B cell (primary cell): Measurements from ENCODE around the gene TLE7. TPM values are rescaled to one million over a fixed set of nuclear protein-coding genes. Genes with fewer than 3 reads are reported as not detected.

ENCODE experiments used
- ATAC-seq: fragments of 200-7000 bp; cut with Tn5 transposase; one replicate; pipeline ENCODE4 v1.10.0; 2021; ENCODE audit warnings: low read depth, mild to moderate bottlenecking, moderate number of reproducible peaks, moderate library complexity
- CTCF ChIA-PET: fragments of 350-600 bp; sonication (Branson Sonifier 250); formaldehyde crosslinking; loops from one replicate; lab custom pipeline; 2021; ENCODE audit warnings: antibody characterized with exemption, inconsistent platforms; lab: Charles Lee
- POLR2A ChIA-PET: fragments of 350-600 bp; sonication (Branson Sonifier 250); formaldehyde crosslinking; loops from one replicate; lab custom pipeline; 2021; ENCODE audit warnings: antibody characterized with exemption; lab: Charles Lee
- DNase-seq: peaks from one replicate; pipeline ENCODE4 v3.0.0; 2013
- H2AFZ ChIP-seq: 2 replicates; pipeline ENCODE4 v1.6.1; 2012; ENCODE audit warnings: mild to moderate bottlenecking, low read depth, low read length; ENCODE audit not compliant: insufficient read depth, poor library complexity, severe bottlenecking
- H3K27ac ChIP-seq, 2 donors: 1 replicate in 1 of 2; 2 replicates in 1 of 2; pipeline ENCODE4 v1.5.1; 2012 to 2013; ENCODE audit warnings: low read length in 2 of 2, mild to moderate bottlenecking in 2 of 2, moderate library complexity in 1 of 2
- H3K27me3 ChIP-seq, 4 experiments: fragments of 200-600 bp in 1 of 4; sonication (generic) in 1 of 4; replicated peaks in 1 of 4; 1 replicate in 2 of 4; 2 replicates in 2 of 4; pipeline versions ENCODE4 v1.6.1 to v1.7.0; 2013 to 2016; ENCODE audit warnings: low read length in 3 of 4, mild to moderate bottlenecking in 2 of 4, mixed read lengths in 1 of 4, moderate library complexity in 1 of 4; ENCODE audit not compliant: insufficient read depth in 4 of 4, control insufficient read depth in 3 of 4; ENCODE audit errors: control extremely low read depth in 1 of 4
- H3K36me3 ChIP-seq, 2 experiments: replicated peaks in 1 of 2; 1 replicate in 1 of 2; 2 replicates in 1 of 2; pipeline versions ENCODE4 v1.6.1 to v1.7.1; 2013; ENCODE audit warnings: low read length in 1 of 2; ENCODE audit not compliant: insufficient read depth in 2 of 2, control insufficient read depth in 1 of 2; ENCODE audit errors: control extremely low read depth in 1 of 2, extremely low read depth in 1 of 2
- H3K4me1 ChIP-seq, 2 donors: fragments of 200-600 bp in 1 of 2; sonication (generic) in 1 of 2; 1 replicate in 1 of 2; 2 replicates in 1 of 2; pipeline versions ENCODE4 v1.5.1 to v1.6.1; 2013 to 2017; ENCODE audit warnings: low read length in 2 of 2; ENCODE audit not compliant: control insufficient read depth in 2 of 2, insufficient read depth in 2 of 2
- H3K4me2 ChIP-seq: replicated peaks from 2 replicates; pipeline ENCODE3; 2012; ENCODE audit warnings: mild to moderate bottlenecking, low read depth, low read length; ENCODE audit not compliant: poor library complexity, severe bottlenecking
- H3K4me3 ChIP-seq, 5 experiments: fragments of 200-600 bp in 1 of 5; sonication (generic) in 1 of 5; 1 replicate in 3 of 5; 2 replicates in 2 of 5; pipeline versions ENCODE4 v1.5.1 to v1.7.0; 2011 to 2016; ENCODE audit warnings: low read length in 4 of 5, mild to moderate bottlenecking in 4 of 5, low read depth in 2 of 5, control low read depth in 1 of 5, moderate library complexity in 1 of 5; ENCODE audit not compliant: insufficient read depth in 1 of 5; ENCODE audit errors: control extremely low read depth in 1 of 5, extremely low read depth in 1 of 5
- H3K79me2 ChIP-seq: fragments of 200-600 bp; sonication (generic); one replicate; pipeline ENCODE4 v1.6.0; 2016; ENCODE audit warnings: low read length; ENCODE audit not compliant: control insufficient read depth, insufficient read depth
- H3K9ac ChIP-seq: fragments of 200-600 bp; sonication (generic); 2 replicates; pipeline ENCODE4 v1.6.1; 2017; ENCODE audit warnings: mild to moderate bottlenecking, low read length, moderate library complexity
- H3K9me3 ChIP-seq, 3 donors: one replicate each; pipeline versions ENCODE4 v1.6.1 to v1.7.1; 2013; ENCODE audit warnings: low read length in 2 of 3; ENCODE audit not compliant: control insufficient read depth in 2 of 3, insufficient read depth in 1 of 3; ENCODE audit errors: control extremely low read depth in 1 of 3
- H4K20me1 ChIP-seq: 2 replicates; pipeline ENCODE4 v1.6.0; 2012; ENCODE audit warnings: mild to moderate bottlenecking, low read length; ENCODE audit not compliant: insufficient read depth, control insufficient read depth, poor library complexity, severe bottlenecking
- H3K27ac Mint-ChIP-seq: one replicate; pipeline ENCODE4 v1.8.0; 2021; ENCODE audit warnings: mixed read lengths
- H3K27me3 Mint-ChIP-seq: one replicate; pipeline ENCODE4 v1.8.0; 2021; ENCODE audit warnings: mixed read lengths
- H3K4me1 Mint-ChIP-seq: one replicate; pipeline ENCODE4 v1.8.0; 2021; ENCODE audit warnings: mixed read lengths
- H3K4me3 Mint-ChIP-seq: one replicate; pipeline ENCODE4 v1.8.0; 2021; ENCODE audit warnings: mixed read lengths
- H3K9me3 Mint-ChIP-seq: one replicate; pipeline ENCODE4 v1.8.0; 2022; ENCODE audit warnings: mixed read lengths; ENCODE audit not compliant: insufficient read depth
- EZH2 ChIP-seq: IDR thresholded peaks from 2 replicates; pipeline ENCODE4 v1.6.1; 2012; ENCODE audit warnings: borderline replicate concordance, low read depth, mild to moderate bottlenecking, moderate library complexity, low read length; ENCODE audit not compliant: insufficient read depth, poor library complexity, severe bottlenecking
- WGBS: methylation state at CpG from one replicate; pipeline ENCODE4 v1.1.5; 2013; ENCODE audit warnings: missing lambda C conversion rate; ENCODE audit not compliant: insufficient coverage; 5-methylcytosine and 5-hydroxymethylcytosine counted together
- intact Hi-C: fragments of 100-400 bp; cut with micrococcal nuclease; formaldehyde crosslinking; loops from one replicate; pipeline ENCODE4 v1.10.0; 2022
- polyA plus RNA-seq: library from polyadenylated mRNA; depleted of rRNA; stranded (reverse); fragments of >200 nt; gene quantifications from 2 replicates; pipeline ENCODE4 v1.2.3, GENCODE V29; 2012
- total RNA-seq, 2 donors: library from RNA; stranded (reverse); fragments of 120-200 nt in 1 of 2; gene quantifications; 1 replicate in 1 of 2; 2 replicates in 1 of 2; pipeline versions ENCODE4 v1.2.3 to v1.2.4, GENCODE V29; 2013 to 2022
- TF ChIP-seq, protein P1 (sequence below): fragments of 200-600 bp; IDR thresholded peaks from one replicate; pipeline ENCODE4 v1.8.0; 2022; ENCODE audit warnings: antibody characterized with exemption, mild to moderate bottlenecking

Gene TLE7
- total and polyA plus RNA-seq, 2 donors (not counting 1 experiment from before 2014, with no cell fraction given) = not detected

DNA sequence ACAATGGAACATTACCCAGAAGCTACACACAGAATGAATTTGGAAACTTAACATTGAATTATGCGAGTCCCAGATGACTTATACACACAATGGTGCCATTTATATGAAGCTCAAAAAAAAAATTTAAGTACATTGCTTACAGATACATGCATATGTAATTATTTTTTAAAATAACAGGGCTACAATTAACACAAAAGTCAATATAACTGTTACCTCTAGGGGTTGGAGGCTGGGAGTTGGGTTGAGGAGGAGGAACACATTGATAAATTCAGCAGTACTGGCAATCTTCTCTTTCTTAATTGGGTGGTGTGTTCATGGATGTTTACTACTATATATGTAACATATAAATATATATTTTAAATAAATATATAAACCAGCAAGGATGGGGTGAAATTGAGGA, 19.1 kb upstream of the TLE7 start:
- ChIA-PET CTCF (interaction anchor here (0.6 to 5.2 kb wide), 6 partner anchors 24 to 150 kb away, joined by 3 to 34 read pairs (median 7); no protein-coding TSS in a partner anchor), POLR2A (no interaction called here)
- Histone ChIP-seq H3K4me2 (peak overlapping the region; percentile 99), H3K27me3 (no peaks in the 10 kb centered on the region), H3K36me3 (peaks cover 0 to 8% of the 10 kb centered on the region in 2 experiments), H2AFZ (no peak overlapping the region), H3K4me3 (peak overlapping the region in 1 of 5 experiments; percentile 99), H4K20me1 (no peaks in the 10 kb centered on the region), H3K9ac (no peak overlapping the region), H3K4me1 (peaks cover 14 to 16% of the 10 kb centered on the region in 2 donors), H3K79me2 (peaks cover 27% of the 10 kb centered on the region), H3K27ac (no peak overlapping the region), H3K9me3 (peaks cover 0 to 2% (median 0%) of the 10 kb centered on the region in 3 donors)
- Mint-ChIP-seq H3K4me3 (peak overlapping the region; percentile 96), H3K27me3 (no peaks in the 10 kb centered on the region), H3K4me1 (peaks cover 32% of the 10 kb centered on the region), H3K27ac (no peak overlapping the region), H3K9me3 (no peaks in the 10 kb centered on the region)
- no peak for ATAC-seq
- WGBS = no CpG with 5 or more reads among the region's 1 CpG
- no peak for DNase-seq
- intact Hi-C loops = no loop called here
- TF ChIP-seq EZH2 = no peak
- TF ChIP-seq, protein P1, sequence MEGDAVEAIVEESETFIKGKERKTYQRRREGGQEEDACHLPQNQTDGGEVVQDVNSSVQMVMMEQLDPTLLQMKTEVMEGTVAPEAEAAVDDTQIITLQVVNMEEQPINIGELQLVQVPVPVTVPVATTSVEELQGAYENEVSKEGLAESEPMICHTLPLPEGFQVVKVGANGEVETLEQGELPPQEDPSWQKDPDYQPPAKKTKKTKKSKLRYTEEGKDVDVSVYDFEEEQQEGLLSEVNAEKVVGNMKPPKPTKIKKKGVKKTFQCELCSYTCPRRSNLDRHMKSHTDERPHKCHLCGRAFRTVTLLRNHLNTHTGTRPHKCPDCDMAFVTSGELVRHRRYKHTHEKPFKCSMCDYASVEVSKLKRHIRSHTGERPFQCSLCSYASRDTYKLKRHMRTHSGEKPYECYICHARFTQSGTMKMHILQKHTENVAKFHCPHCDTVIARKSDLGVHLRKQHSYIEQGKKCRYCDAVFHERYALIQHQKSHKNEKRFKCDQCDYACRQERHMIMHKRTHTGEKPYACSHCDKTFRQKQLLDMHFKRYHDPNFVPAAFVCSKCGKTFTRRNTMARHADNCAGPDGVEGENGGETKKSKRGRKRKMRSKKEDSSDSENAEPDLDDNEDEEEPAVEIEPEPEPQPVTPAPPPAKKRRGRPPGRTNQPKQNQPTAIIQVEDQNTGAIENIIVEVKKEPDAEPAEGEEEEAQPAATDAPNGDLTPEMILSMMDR = no peak

DNA sequence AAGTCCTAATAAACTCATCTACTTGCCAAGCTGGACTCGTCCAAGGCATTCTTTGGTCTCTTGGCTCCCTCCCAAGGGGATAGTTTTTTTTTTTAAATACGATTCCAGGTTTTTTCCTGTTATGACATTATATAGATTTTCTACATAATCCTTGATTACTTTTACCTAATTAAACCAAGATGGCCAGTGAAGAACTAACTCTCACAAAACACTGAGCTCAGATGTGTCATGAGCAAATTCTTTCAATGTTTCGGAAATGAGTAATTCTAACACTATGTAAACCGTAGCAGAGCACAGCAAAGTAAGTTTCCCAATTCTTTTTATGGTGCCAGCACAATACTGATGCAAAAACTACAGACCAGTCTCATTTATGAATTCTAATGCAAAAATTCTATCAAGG, 18.4 kb upstream of the TLE7 start:
- no peaks in the 10 kb centered on the region for H3K9me3 Mint-ChIP-seq
- DNase-seq (no peak), ATAC-seq (no peak)
- Histone ChIP-seq H3K27me3 (no peaks in the 10 kb centered on the region), H3K4me3 (no peak overlapping the region), H3K36me3 (peaks cover 0 to 14% of the 10 kb centered on the region in 2 experiments), H3K27ac (no peak overlapping the region), H3K9me3 (peaks cover 0 to 2% (median 0%) of the 10 kb centered on the region in 3 donors), H3K4me1 (peaks cover 14 to 16% of the 10 kb centered on the region in 2 donors), H3K4me2 (no peak overlapping the region), H3K79me2 (peaks cover 27% of the 10 kb centered on the region), H2AFZ (no peak overlapping the region), H3K9ac (no peak overlapping the region), H4K20me1 (no peaks in the 10 kb centered on the region)
- TF ChIP-seq, protein P1 = no peak
- TF ChIP-seq EZH2 = no peak
- intact Hi-C loops = no loop called here
- H3K27me3 Mint-ChIP-seq = no peaks in the 10 kb centered on the region
- 100% methylated on average over 1 of the region's 4 CpGs for WGBS
- H3K4me1 Mint-ChIP-seq = peaks cover 32% of the 10 kb centered on the region
- no peak overlapping the region for H3K27ac Mint-ChIP-seq
- ChIA-PET POLR2A (no interaction called here), CTCF (interaction anchor here (0.6 to 5.2 kb wide), 6 partner anchors 24 to 151 kb away, joined by 3 to 34 read pairs (median 7); no protein-coding TSS in a partner anchor)
- peak overlapping the region; percentile 41 for H3K4me3 Mint-ChIP-seq
